Astrocyte of the spinal cord (primary cell): ENCODE measurements around the gene CYP24A1.

ENCODE experiments used
- DNase-seq: peaks from one replicate; pipeline ENCODE4 v3.0.0; 2011; ENCODE audit warnings: low read depth, low spot score
- H3K4me3 ChIP-seq: 2 replicates; pipeline ENCODE4 v1.5.1; 2011; ENCODE audit warnings: low read depth, mild to moderate bottlenecking, low read length, moderate library complexity
- in situ Hi-C: cut with HindIII; loops from 2 replicates; pipeline ENCODE4 v1.10.0; 2017; ENCODE audit warnings: low sequenced_read_pairs
- TF ChIP-seq, protein P1 (sequence below): IDR thresholded peaks from 2 replicates; pipeline ENCODE4 v1.5.1; 2012; ENCODE audit warnings: low read depth, mild to moderate bottlenecking, low read length, inconsistent platforms

The CYP24A1 gene

DNA sequence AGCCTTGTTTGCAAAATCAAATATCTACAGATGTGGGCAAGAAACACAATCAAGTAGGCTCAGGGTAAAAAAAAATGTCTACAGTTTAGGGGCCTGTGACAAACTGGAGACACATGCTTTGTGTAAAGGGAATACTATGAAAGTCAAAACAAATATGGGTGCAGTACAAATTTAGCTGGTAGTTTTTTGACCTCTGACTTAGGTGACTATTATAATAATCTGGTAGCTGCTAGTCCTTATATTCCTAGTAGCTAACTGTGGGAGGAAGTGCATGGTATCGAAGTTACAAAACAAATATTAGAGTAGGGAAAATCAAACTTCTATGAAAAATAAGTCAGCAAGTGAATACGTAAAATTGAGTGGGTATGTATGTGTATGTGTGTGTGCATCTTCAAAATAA is 35.4 kb downstream of the CYP24A1 start:
- DNase-seq = no peak
- TF ChIP-seq, protein P1, sequence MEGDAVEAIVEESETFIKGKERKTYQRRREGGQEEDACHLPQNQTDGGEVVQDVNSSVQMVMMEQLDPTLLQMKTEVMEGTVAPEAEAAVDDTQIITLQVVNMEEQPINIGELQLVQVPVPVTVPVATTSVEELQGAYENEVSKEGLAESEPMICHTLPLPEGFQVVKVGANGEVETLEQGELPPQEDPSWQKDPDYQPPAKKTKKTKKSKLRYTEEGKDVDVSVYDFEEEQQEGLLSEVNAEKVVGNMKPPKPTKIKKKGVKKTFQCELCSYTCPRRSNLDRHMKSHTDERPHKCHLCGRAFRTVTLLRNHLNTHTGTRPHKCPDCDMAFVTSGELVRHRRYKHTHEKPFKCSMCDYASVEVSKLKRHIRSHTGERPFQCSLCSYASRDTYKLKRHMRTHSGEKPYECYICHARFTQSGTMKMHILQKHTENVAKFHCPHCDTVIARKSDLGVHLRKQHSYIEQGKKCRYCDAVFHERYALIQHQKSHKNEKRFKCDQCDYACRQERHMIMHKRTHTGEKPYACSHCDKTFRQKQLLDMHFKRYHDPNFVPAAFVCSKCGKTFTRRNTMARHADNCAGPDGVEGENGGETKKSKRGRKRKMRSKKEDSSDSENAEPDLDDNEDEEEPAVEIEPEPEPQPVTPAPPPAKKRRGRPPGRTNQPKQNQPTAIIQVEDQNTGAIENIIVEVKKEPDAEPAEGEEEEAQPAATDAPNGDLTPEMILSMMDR = no peak
- in situ Hi-C loops = no loop called here
- H3K4me3 ChIP-seq = no peak overlapping the region

DNA sequence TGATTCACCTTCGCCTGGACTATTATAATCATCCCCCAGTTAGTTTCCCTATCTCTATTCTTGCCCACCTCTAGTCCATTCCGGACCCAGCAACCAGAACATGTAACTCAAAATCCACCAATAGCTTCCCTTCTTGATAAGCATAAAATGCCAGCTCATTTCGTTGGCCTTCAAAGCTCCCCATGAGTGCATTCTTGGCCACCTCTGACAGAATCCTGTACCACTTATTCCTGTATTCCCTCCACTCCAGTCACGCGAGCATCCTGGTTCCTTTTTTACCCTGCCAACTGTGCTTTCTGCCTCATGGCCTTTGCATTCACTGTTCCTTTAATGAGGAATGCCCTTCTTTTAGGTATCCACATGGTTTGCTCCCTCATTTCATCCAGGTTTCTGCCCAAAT is 36.7 kb downstream of the CYP24A1 start:
- in situ Hi-C loops = no loop called here
- no peak for DNase-seq
- TF ChIP-seq, protein P1 = no peak
- H3K4me3 ChIP-seq = no peak overlapping the region

DNA sequence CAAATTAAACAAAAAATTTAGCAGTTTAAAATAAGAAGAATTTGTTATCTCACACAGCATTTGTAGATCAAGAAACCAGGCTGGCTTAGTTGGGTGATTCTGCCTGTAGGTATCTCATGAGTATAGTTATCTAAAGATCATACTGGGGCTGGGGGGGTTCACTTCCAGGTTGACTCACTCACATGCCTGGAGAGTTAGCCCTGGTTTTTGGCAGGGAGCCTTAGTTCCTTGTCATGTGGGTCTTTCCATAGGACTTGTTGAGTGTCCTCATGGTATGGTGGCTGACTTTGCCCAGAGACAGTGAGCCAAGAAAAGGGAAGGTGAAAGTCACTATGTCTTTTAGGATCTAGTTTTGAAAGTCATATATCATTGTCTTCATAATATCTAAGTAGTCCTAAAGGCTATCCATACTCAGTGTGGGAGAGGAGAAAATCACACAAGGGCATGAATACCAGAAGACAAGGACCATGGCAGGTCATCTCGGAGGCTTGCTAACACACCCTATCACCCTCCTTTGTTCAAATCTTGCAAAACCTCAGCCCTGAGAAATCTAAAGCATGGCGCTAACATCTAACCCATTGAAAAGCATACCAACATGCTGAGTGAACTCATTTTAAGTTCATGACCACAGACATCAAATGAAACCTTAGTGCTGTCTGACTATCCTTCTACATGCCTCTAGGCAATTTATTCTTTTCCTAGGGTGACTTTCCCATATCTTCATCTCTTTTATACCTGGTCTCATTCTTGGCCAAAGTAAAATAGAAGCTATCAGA is 39.2 kb downstream of the CYP24A1 start:
- DNase-seq = peak; percentile 40
- TF ChIP-seq, protein P1 = no peak
- in situ Hi-C loops = no loop called here
- no peak overlapping the region for H3K4me3 ChIP-seq

DNA sequence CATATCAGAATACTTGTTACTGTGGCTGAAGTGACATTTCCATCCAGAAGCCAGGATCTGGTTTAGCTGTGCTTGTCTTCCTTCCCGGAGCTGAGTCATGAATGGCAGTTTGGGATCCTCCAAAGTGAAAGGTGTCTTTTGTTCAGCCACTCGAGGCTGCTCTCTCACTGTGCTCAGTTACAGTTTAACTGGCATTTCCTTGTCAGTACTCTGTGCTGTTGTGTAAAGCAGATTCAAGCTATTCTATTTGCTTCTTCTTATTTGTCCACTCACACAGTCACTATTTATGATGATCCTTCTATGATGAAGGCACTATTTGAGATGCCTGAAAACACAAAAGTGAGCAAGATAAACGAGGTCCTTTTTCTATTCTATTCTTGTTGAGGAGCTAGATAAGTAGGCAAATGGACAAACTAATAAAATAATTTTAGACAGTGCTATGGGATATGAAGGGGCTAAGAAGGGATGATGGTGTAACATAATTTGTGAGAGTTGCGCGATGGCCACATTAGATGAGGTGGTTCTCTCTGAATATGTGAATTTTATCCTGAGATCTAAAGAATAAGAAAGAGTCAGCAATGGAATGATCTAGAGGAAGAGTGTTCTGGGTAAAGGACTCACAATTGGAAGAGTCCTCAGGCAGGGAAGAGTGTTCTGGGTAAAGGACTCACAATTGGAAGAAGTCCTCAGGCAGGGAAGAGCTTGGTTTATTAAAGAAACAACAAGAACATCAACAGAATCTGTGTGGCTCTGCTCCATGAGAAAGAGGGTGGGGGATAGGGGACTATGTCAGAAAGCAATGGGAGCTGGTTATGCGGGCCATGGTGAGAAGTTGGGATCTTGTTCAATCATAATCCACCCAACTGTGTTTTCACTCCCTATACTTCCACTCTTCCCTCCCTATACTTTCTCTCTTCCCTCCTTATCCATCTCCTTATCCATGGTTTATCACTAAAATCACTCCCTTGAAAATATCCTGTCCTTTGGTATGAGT is 40.1 kb downstream of the CYP24A1 start:
- in situ Hi-C loops = no loop called here
- no peak for DNase-seq
- TF ChIP-seq, protein P1 = no peak
- no peak overlapping the region for H3K4me3 ChIP-seq

DNA sequence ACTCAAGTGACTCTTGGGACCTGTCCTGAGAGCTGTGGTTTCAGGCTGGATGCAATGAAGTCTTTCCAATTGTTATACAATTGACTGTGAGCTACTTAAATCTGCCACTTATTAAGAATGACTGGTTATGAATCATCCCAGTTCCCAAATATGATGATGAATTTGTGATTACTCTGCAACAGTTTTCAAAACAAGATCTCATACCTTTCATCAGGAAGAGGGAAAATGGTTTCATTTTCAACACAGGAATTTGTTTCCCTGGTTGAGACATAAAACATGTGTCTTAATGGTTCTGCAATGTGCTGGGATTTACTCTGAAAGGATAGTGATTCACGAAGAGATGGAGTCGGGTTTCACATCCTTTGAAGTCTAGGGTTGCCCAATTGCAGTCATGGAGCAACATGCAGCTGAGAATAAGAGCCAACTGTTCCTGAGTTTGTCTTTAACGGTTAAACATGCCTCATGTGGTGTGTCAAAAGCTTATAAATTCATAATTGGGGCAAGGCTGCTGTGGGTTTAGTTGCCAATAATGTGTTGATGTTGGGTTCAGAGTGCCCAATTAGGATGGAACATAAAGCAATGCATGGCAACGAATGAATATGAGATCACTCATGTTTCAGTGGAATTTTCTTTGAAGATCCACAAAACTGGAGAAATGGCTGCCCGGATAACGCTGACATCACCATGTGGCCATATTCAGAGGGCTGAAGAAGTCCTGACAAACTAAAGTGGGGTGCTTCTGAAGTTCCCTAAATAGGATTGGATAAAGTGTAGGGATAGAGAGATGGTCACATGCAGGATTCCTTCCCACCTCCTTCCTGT is 41.0 kb downstream of the CYP24A1 start:
- H3K4me3 ChIP-seq = no peak overlapping the region
- in situ Hi-C loops = no loop called here
- TF ChIP-seq, protein P1 = no peak
- DNase-seq = peak; percentile 97
